Sigmoid colon (tissue), 7 donors: Measurements from ENCODE around the gene UTP15. TPM values are rescaled to one million over a fixed set of nuclear protein-coding genes. Genes with fewer than 3 reads are reported as not detected.

ENCODE experiments used
- DNase-seq: peaks from one replicate; pipeline ENCODE4 v3.0.0-alpha.2; 2019
- H3K27ac ChIP-seq, 4 donors: fragments of 200-600 bp; sonication (generic); one replicate each; pipeline ENCODE4 v1.5.1; 2016 to 2019; ENCODE audit warnings: mild to moderate bottlenecking in 1 of 4
- H3K27me3 ChIP-seq, 3 donors: fragments of 200-600 bp; sonication (generic); one replicate each; pipeline ENCODE4 v1.5.1; 2019; ENCODE audit warnings: mild to moderate bottlenecking in 1 of 3
- H3K36me3 ChIP-seq, 4 donors: fragments of 200-600 bp; sonication (generic); one replicate each; pipeline ENCODE4 v1.5.1; 2016 to 2019
- H3K4me1 ChIP-seq, 4 donors: fragments of 200-600 bp; sonication (generic); one replicate each; pipeline ENCODE4 v1.5.1; 2017 to 2019
- H3K4me3 ChIP-seq, 4 donors: fragments of 200-600 bp; sonication (generic); one replicate each; pipeline ENCODE4 v1.5.1; 2017 to 2019; ENCODE audit warnings: mild to moderate bottlenecking in 2 of 4, moderate library complexity in 1 of 4
- H3K9me3 ChIP-seq, 4 donors: fragments of 200-600 bp in 3 of 4; sonication (generic) in 3 of 4; one replicate each; pipeline versions ENCODE4 v1.5.1 to v1.6.1; 2013 to 2019
- EP300 ChIP-seq, 4 donors: sonication (generic); formaldehyde crosslinking; IDR thresholded peaks; one replicate each; pipeline ENCODE4 v1.6.1; 2017; ENCODE audit warnings: antibody characterized with exemption in 4 of 4
- POLR2A ChIP-seq, 2 donors: fragments of 450-650 bp; IDR thresholded peaks; one replicate each; pipeline ENCODE4 v1.6.1; 2016; ENCODE audit warnings: antibody characterized with exemption in 2 of 2, mild to moderate bottlenecking in 2 of 2, moderate library complexity in 2 of 2
- POLR2AphosphoS5 ChIP-seq, 4 donors: sonication (generic); formaldehyde crosslinking; IDR thresholded peaks; one replicate each; pipeline ENCODE4 v1.6.1; 2017; ENCODE audit warnings: antibody characterized with exemption in 4 of 4
- WGBS, 2 donors: extraction: QIAGEN DNeasy Blood & Tissue Kit; methylation state at CpG; one replicate each; pipeline ENCODE4 v1.1.7; 2013; 5-methylcytosine and 5-hydroxymethylcytosine counted together
- intact Hi-C: fragments of 100-400 bp; cut with DNase I; formaldehyde crosslinking; loops from one replicate; pipeline ENCODE4 v1.15.1; 2023
- polyA plus RNA-seq, 3 donors: library from polyadenylated mRNA; stranded (reverse); fragments of 200-250 nt; gene quantifications; one replicate each; pipeline ENCODE4 v1.2.3, GENCODE V29; 2013
- total RNA-seq, 4 donors: library from RNA; depleted of rRNA; stranded (reverse); fragments of >200 nt; gene quantifications; one replicate each; pipeline ENCODE4 v1.1.0, GENCODE V29; 2016
- TF ChIP-seq, protein P1 (sequence below), 4 experiments: fragments of 450-650 bp in 3 of 4; fragments of 200-600 bp in 1 of 4; IDR thresholded peaks; one replicate each; pipeline ENCODE4 v1.5.1; 2016 to 2019; ENCODE audit warnings: antibody characterized with exemption in 4 of 4, mild to moderate bottlenecking in 3 of 4, moderate library complexity in 2 of 4
- donor health status: healthy with polysubstance abuse.
- donor health status: Bipolar disorder and iron deficiency.
- donor health status: healthy.

UTP15 gene
- total and polyA plus RNA-seq, 7 donors, result 2.8 to 27.8 (median 14.4) TPM

DNA sequence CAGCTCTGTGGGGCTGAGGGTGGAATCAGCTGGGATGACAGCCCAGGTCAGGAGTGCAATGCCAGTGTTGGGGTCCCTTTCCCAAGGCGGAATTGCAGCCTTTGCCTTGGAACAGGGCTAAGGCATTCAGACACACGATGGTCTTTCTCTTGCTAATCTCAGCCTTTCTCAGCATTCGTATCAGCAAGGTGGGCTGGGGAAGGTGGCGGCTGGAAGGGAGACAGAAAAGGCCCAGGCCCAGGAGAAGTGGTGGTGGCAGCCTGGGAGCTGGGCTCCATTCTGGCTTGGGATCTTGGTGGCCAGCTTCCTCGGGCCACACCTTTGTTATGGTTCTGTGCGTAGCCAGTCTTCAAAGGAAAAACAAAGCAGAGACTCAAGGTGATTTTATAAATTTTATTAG, 59.3 kb downstream of the UTP15 start:
- no peaks in the 10 kb centered on the region for H3K36me3 ChIP-seq
- no peaks in the 10 kb centered on the region for H3K9me3 ChIP-seq
- peaks cover 0 to 13% (median 10%) of the 10 kb centered on the region in 4 donors for H3K4me1 ChIP-seq
- H3K27ac ChIP-seq, result peak overlapping the region in 1 of 4 donors; percentile 85
- intact Hi-C loops, result no loop called here
- H3K4me3 ChIP-seq, result peak overlapping the region in 1 of 4 donors; percentile 65
- TF ChIP-seq, protein P1, sequence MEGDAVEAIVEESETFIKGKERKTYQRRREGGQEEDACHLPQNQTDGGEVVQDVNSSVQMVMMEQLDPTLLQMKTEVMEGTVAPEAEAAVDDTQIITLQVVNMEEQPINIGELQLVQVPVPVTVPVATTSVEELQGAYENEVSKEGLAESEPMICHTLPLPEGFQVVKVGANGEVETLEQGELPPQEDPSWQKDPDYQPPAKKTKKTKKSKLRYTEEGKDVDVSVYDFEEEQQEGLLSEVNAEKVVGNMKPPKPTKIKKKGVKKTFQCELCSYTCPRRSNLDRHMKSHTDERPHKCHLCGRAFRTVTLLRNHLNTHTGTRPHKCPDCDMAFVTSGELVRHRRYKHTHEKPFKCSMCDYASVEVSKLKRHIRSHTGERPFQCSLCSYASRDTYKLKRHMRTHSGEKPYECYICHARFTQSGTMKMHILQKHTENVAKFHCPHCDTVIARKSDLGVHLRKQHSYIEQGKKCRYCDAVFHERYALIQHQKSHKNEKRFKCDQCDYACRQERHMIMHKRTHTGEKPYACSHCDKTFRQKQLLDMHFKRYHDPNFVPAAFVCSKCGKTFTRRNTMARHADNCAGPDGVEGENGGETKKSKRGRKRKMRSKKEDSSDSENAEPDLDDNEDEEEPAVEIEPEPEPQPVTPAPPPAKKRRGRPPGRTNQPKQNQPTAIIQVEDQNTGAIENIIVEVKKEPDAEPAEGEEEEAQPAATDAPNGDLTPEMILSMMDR (IDR thresholded peaks at IDR 0.05), result no peak
- TF ChIP-seq POLR2A (IDR thresholded peaks at IDR 0.05) (no peak), EP300 (IDR thresholded peaks at IDR 0.05) (no peak), POLR2AphosphoS5 (IDR thresholded peaks at IDR 0.05) (no peak)
- 62 to 80% methylated on average over 6 of the region's 6 CpGs for WGBS, 2 donors
- DNase-seq, result no peak
- H3K27me3 ChIP-seq, result peaks cover 0 to 3% (median 0%) of the 10 kb centered on the region in 3 donors

DNA sequence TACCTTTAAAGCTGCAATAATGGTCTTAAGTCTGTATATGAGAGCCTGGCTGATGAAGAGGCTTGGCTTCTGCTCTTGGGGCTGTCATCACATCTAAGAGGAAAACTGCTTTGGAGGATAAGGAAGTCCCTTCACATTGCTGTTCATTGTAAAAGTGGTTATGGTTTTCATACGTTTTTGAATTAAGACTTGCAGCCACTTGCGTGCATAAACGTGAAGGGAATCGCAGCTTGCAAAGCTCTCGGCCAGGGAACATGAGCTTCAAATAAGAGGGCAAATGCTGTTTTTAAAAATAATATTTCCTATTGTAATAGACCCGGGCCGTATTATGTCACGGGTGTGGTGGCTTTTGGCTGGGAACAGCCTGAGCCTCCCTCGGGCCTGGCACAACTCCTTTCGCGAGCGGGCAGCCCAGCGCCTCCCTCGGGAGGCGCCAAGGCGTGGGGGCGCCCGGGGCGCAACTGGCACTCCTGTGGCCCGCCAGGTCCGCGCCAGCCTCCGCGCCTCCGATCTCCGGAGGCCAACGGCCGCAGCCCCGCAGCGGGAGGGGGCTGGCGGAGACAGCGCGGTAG, 59.9 kb downstream of the UTP15 start:
- intact Hi-C loops, result no loop called here
- no peak for DNase-seq
- Histone ChIP-seq H3K9me3 (no peaks in the 10 kb centered on the region), H3K4me1 (peaks cover 0 to 13% (median 10%) of the 10 kb centered on the region in 4 donors), H3K27me3 (peaks cover 0 to 3% (median 0%) of the 10 kb centered on the region in 3 donors), H3K27ac (peak overlapping the region; percentile 55 to 85 (median 70)), H3K4me3 (peak overlapping the region; percentile 39 to 69 (median 64)), H3K36me3 (no peaks in the 10 kb centered on the region)
- TF ChIP-seq, protein P1 (IDR thresholded peaks at IDR 0.05), result no peak
- no peak for TF ChIP-seq POLR2AphosphoS5 (IDR thresholded peaks at IDR 0.05)
- no peak for TF ChIP-seq EP300 (IDR thresholded peaks at IDR 0.05)
- no peak for TF ChIP-seq POLR2A (IDR thresholded peaks at IDR 0.05)
- 2% methylated on average over 33 of the region's 33 CpGs for WGBS, 2 donors

DNA sequence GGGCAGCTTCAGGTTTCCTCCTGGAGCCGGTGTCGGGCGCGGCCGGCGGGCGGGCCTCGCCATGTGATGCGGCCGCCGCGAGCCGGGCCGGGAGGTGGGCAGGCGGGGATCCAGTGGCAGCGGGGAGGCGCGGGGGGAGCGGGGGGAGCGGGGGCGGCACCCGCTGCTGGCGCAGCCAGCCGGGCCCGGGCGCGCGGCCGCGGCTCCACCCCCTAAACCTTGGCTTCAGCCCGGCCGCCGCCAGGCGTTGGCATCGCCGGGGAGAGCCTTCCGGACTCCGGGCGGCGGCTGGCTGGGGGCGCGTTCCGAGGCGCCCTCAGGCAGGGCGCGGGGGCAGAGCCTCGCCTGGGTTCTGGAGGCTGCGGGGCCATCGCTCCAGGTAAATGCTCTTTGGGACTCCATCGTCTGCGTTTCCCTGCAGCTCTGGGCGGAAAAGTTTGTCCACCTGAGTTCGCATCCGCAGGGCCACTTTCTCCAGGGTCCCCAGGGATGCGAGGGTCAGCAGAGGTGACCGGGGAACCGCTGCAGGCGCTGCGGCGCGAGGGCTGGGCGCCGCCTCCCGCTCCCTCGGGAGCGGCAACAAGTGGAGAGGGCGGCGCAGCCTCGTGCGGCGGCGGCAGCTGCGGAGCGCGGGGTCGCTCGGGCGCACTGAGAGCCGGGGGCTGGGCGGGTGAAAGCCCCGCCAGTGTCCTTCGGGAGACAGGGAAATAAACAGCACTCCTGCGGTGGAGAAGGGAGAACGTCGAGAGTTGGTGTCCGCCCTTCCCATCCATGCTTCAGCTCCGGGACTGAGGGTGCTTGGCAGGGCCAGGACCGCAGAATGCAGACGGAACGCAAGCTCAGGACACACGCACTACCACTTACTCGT, 60.6 kb downstream of the UTP15 start, which contains the start of gene ARHGEF28:
ARHGEF28 (plus strand) TSS at position 253 of the 868 bp plus-strand sequence. CDS start 58,656 bp downstream, outside the sequence.
- peak in 1 of 4 donors; percentile 29 for TF ChIP-seq POLR2AphosphoS5 (IDR thresholded peaks at IDR 0.05)
- TF ChIP-seq EP300 (IDR thresholded peaks at IDR 0.05), result no peak
- TF ChIP-seq, protein P1 (IDR thresholded peaks at IDR 0.05), result no peak
- Histone ChIP-seq H3K4me1 (peaks cover 0 to 13% (median 10%) of the 10 kb centered on the region in 4 donors), H3K4me3 (peak within 1 kb of the TSS; percentile 51 to 69 (median 64)), H3K36me3 (no peaks in the 10 kb centered on the region), H3K9me3 (no peaks in the 10 kb centered on the region), H3K27me3 (peaks cover 0 to 3% (median 0%) of the 10 kb centered on the region in 3 donors), H3K27ac (peak within 1 kb of the TSS; percentile 57 to 85 (median 70))
- WGBS, 2 donors, result 1 to 3% methylated on average over 92 of the region's 92 CpGs
- intact Hi-C loops, result no loop called here
- peak; percentile 76 for DNase-seq

- WGBS, 2 donors, result 72 to 81% methylated on average over 14 of the region's 14 CpGs
- Histone ChIP-seq H3K9me3 (no peaks in the 10 kb centered on the region), H3K4me1 (peaks cover 0 to 13% (median 10%) of the 10 kb centered on the region in 4 donors), H3K27me3 (peaks cover 0 to 3% (median 0%) of the 10 kb centered on the region in 3 donors), H3K4me3 (peak overlapping the region in 3 of 4 donors; percentile 64 to 69 (median 65)), H3K36me3 (no peaks in the 10 kb centered on the region), H3K27ac (peak overlapping the region; percentile 57 to 85 (median 70))
- DNase-seq, result no peak
- intact Hi-C loops, result no loop called here
- no peak for TF ChIP-seq POLR2AphosphoS5 (IDR thresholded peaks at IDR 0.05)
- no peak for TF ChIP-seq POLR2A (IDR thresholded peaks at IDR 0.05)
- no peak for TF ChIP-seq EP300 (IDR thresholded peaks at IDR 0.05)
- TF ChIP-seq, protein P1 (IDR thresholded peaks at IDR 0.05), result no peak
Measured at GRCh38 chr5:73626814-73627313, 61.3 kb downstream of the UTP15 start.
